MCF 10A (cell line): Measurements from ENCODE around the gene ARHGEF2. TPM values are rescaled to one million over a fixed set of nuclear protein-coding genes. Genes with fewer than 3 reads are reported as not detected.

Experiments used
- BruUV-seq: library from RNA; stranded (reverse); fragments of 400-500 nt; replicated peaks from 2 replicates; lab custom pipeline; 2021; lab: Mats Ljungman, UMichigan
- CTCF ChIA-PET: fragments of 300-600 bp; sonication (Branson Sonifier 250); formaldehyde crosslinking; extraction: SDS; loops from one replicate; lab custom pipeline; 2021; ENCODE audit warnings: antibody characterized with exemption, inconsistent platforms; lab: Yijun Ruan, JAX
- POLR2A ChIA-PET: fragments of 300-600, 350-650 bp; sonication (Branson Sonifier 250); formaldehyde crosslinking; extraction: SDS; loops from one replicate; lab custom pipeline; 2020; ENCODE audit warnings: antibody characterized with exemption, inconsistent platforms; lab: Yijun Ruan, JAX
- DNase-seq: peaks from one replicate; pipeline ENCODE4 v3.0.0-alpha.2; 2018; ENCODE audit not compliant: unreplicated experiment
- H3K27ac Mint-ChIP-seq: one replicate; pipeline ENCODE4 v1.8.0; 2022; ENCODE audit warnings: mild to moderate bottlenecking, low read depth, mixed read lengths; ENCODE audit not compliant: unreplicated experiment
- H3K27me3 Mint-ChIP-seq: one replicate; pipeline ENCODE4 v1.8.0; 2022; ENCODE audit warnings: mixed read lengths; ENCODE audit not compliant: insufficient read depth, unreplicated experiment
- H3K36me3 Mint-ChIP-seq: one replicate; pipeline ENCODE4 v1.8.0; 2022; ENCODE audit warnings: mild to moderate bottlenecking, moderate library complexity, mixed read lengths; ENCODE audit not compliant: insufficient read depth, unreplicated experiment
- H3K4me1 Mint-ChIP-seq: one replicate; pipeline ENCODE4 v1.8.0; 2022; ENCODE audit warnings: mixed read lengths; ENCODE audit not compliant: insufficient read depth, unreplicated experiment
- H3K4me3 Mint-ChIP-seq: one replicate; pipeline ENCODE4 v1.8.0; 2022; ENCODE audit warnings: mild to moderate bottlenecking, moderate library complexity, mixed read lengths; ENCODE audit not compliant: unreplicated experiment
- H3K9me3 Mint-ChIP-seq: one replicate; pipeline ENCODE4 v1.8.0; 2022; ENCODE audit warnings: mixed read lengths; ENCODE audit not compliant: unreplicated experiment
- CTCF ChIP-seq: fragments of 200-600 bp; IDR thresholded peaks from one replicate; pipeline ENCODE4 v1.8.0; 2022; ENCODE audit warnings: antibody characterized with exemption, mild to moderate bottlenecking; ENCODE audit not compliant: unreplicated experiment
- intact Hi-C: fragments of 100-400 bp; cut with micrococcal nuclease; formaldehyde crosslinking; loops from 2 replicates; pipeline ENCODE4 v1.14.1; 2022
- total RNA-seq: library from RNA; stranded (reverse); gene quantifications from 2 replicates; pipeline ENCODE4 v1.2.3, GENCODE V29; 2022

The ARHGEF2 gene
- total RNA-seq, 1 experiment from 2014 or later, result 498 TPM

DNA sequence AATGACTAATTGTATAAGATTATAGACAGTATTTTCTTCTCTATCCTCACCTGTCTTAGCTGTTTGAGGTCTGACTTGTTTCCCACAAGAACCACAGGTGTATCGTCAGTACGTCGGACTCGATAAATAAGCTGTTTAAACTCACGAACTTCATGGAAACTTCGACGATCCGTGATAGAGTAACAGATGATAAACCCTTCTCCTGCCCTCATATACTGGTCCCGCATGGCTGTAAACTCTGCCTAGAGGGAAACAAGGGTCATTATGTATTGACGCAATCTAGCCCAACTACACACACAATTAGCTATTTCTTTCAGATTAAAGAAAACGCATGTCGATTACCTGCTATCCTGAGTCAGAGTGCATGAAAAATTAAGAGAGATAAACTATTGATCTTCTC, 74.1 kb downstream of the ARHGEF2 start:
- H3K9me3 Mint-ChIP-seq, result no peaks in the 10 kb centered on the region
- H3K36me3 Mint-ChIP-seq, result peaks cover 98% of the 10 kb centered on the region
- POLR2A ChIA-PET, result interaction anchor here (0.7 to 2.0 kb wide), 6 partner anchors 9 to 47 kb away, joined by 3 to 11 read pairs (median 4); partner anchors contain the start of genes GON4L and KHDC4
- BruUV-seq, result no TSS peak
- H3K4me3 Mint-ChIP-seq, result no peak overlapping the region
- H3K27ac Mint-ChIP-seq, result no peak overlapping the region
- H3K4me1 Mint-ChIP-seq, result no peaks in the 10 kb centered on the region
- H3K27me3 Mint-ChIP-seq, result no peaks in the 10 kb centered on the region
- no peak for TF ChIP-seq CTCF
- intact Hi-C loops, result no loop called here
- no peak for DNase-seq
- CTCF ChIA-PET, result interaction anchor here (0.5 to 2.4 kb wide), 4 partner anchors 19 to 481 kb away, joined by 3 to 5 read pairs (median 3); no protein-coding TSS in a partner anchor

GRCh38 chr1:155900161-155900560, 78.2 kb downstream of the ARHGEF2 start:
- ChIA-PET CTCF (interaction anchor here (0.7 kb wide), 1 partner anchor 56 kb away, joined by 5 read pairs; no protein-coding TSS in a partner anchor), POLR2A (interaction anchor here (0.7 kb wide), 1 partner anchor 10 kb away, joined by 4 read pairs; no protein-coding TSS in a partner anchor)
- Mint-ChIP-seq H3K27ac (no peak overlapping the region), H3K9me3 (no peaks in the 10 kb centered on the region), H3K4me3 (no peak overlapping the region), H3K4me1 (peaks cover 4% of the 10 kb centered on the region), H3K36me3 (peaks cover 93% of the 10 kb centered on the region), H3K27me3 (no peaks in the 10 kb centered on the region)
- no TSS peak for BruUV-seq
- TF ChIP-seq CTCF, result no peak
- no peak for DNase-seq
- intact Hi-C loops, result no loop called here

DNA sequence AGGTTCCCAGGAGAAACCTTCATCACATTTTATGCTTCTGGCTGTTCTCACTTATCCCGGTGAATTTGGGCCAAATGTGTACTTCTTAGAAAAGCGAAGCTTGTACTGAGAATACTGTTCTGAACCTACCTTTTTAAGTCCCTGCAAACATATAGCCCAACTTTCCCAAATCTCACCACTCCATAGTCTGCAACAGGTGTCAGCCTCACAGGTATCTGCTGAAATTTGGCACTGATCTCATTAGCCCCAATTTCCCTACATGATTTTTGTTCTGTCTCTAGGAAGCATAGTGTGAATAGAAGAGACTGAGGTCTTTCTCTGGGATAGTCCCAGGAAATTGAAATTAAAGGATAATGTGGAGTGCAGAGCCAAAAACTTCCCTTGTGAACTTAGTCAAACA, 78.7 kb downstream of the ARHGEF2 start:
- POLR2A ChIA-PET, result interaction anchor here (0.6 to 1.7 kb wide), 4 partner anchors 17 to 43 kb away, joined by 3 to 6 read pairs (median 4); partner anchors contain the start of genes GON4L and SYT11
- no peak for TF ChIP-seq CTCF
- Mint-ChIP-seq H3K4me3 (no peak overlapping the region), H3K27ac (no peak overlapping the region), H3K36me3 (peaks cover 89% of the 10 kb centered on the region), H3K4me1 (peaks cover 4% of the 10 kb centered on the region), H3K9me3 (no peaks in the 10 kb centered on the region), H3K27me3 (no peaks in the 10 kb centered on the region)
- intact Hi-C loops, result no loop called here
- CTCF ChIA-PET, result interaction anchor here (0.7 kb wide), 1 partner anchor 34 kb away, joined by 4 read pairs; no protein-coding TSS in a partner anchor
- BruUV-seq, result TSS peak; percentile 25
- DNase-seq, result no peak

GRCh38 chr1:155898888-155899287, 79.5 kb downstream of the ARHGEF2 start:
- H3K9me3 Mint-ChIP-seq, result no peaks in the 10 kb centered on the region
- H3K27ac Mint-ChIP-seq, result peak overlapping the region; percentile 52
- H3K4me1 Mint-ChIP-seq, result peaks cover 5% of the 10 kb centered on the region
- ChIA-PET POLR2A (interaction anchor here (0.7 to 1.7 kb wide), 4 partner anchors 18 to 42 kb away, joined by 3 to 6 read pairs (median 4); partner anchors contain the start of genes GON4L and SYT11), CTCF (interaction anchor here (0.6 to 1.3 kb wide), 6 partner anchors 11 to 438 kb away, joined by 3 to 6 read pairs (median 3); no protein-coding TSS in a partner anchor)
- intact Hi-C loops, result no loop called here
- H3K27me3 Mint-ChIP-seq, result no peaks in the 10 kb centered on the region
- H3K36me3 Mint-ChIP-seq, result peaks cover 81% of the 10 kb centered on the region
- no TSS peak for BruUV-seq
- no peak overlapping the region for H3K4me3 Mint-ChIP-seq
- DNase-seq, result no peak
- TF ChIP-seq CTCF, result no peak
